ENCODE data around the gene PMM2.
"Not testable (repeated sequence)": the region's sequence is repeated elsewhere in the genome, so short reads cannot be mapped to it uniquely, and the experiment has no call there.

The PMM2 gene

GRCh38 chr16:8831871-8832716 is 34.5 kb downstream of the PMM2 start:
- no peak for TF ChIP-seq CTCF (IDR thresholded peaks at IDR 0.05; ENCODE audit: insufficient read depth, low read depth, low read length, missing control alignments)
- H3K4me3 ChIP-seq (ENCODE audit: low read depth, low read length) = no peak overlapping the region

GRCh38 chr16:8832717-8833105 is 35.1 kb downstream of the PMM2 start:
- DNase-seq (ENCODE audit: low read depth) = no peak

More at GRCh38 chr16:8831871-8832716, 34.5 kb downstream of the PMM2 start:
- no peak for DNase-seq (ENCODE audit: low read depth)

GRCh38 chr16:8836797-8837196 is 39.2 kb downstream of the PMM2 start:
- not testable (repeated sequence) for DNase-seq (ENCODE audit: low read depth)

More at GRCh38 chr16:8832717-8833105, 35.1 kb downstream of the PMM2 start:
- no peak for TF ChIP-seq CTCF (IDR thresholded peaks at IDR 0.05; ENCODE audit: insufficient read depth, low read depth, low read length, missing control alignments)
- H3K4me3 ChIP-seq (ENCODE audit: low read depth, low read length) = no peak overlapping the region

GRCh38 chr16:8837594-8837993 is 40.0 kb downstream of the PMM2 start:
- not testable (repeated sequence) for H3K4me3 ChIP-seq (ENCODE audit: low read depth, low read length); DNase-seq (ENCODE audit: low read depth)

More at GRCh38 chr16:8836797-8837196, 39.2 kb downstream of the PMM2 start:
- not testable (repeated sequence) for H3K4me3 ChIP-seq (ENCODE audit: low read depth, low read length)

GRCh38 chr16:8842016-8842415 is 44.4 kb downstream of the PMM2 start:
- DNase-seq (ENCODE audit: low read depth) = not testable (repeated sequence)

GRCh38 chr16:8843296-8843695 is 45.7 kb downstream of the PMM2 start:
- DNase-seq (ENCODE audit: low read depth); H3K4me3 ChIP-seq (ENCODE audit: low read depth, low read length): not testable (repeated sequence)

More at GRCh38 chr16:8842016-8842415, 44.4 kb downstream of the PMM2 start:
- H3K4me3 ChIP-seq (ENCODE audit: low read depth, low read length) = not testable (repeated sequence)

- TF ChIP-seq CTCF (IDR thresholded peaks at IDR 0.05; ENCODE audit: insufficient read depth, low read depth, low read length, missing control alignments) = no peak
- no peak for DNase-seq (ENCODE audit: low read depth)
- no peak overlapping the region for H3K4me3 ChIP-seq (ENCODE audit: low read depth, low read length)
Observed at GRCh38 chr16:8845699-8846298, 48.2 kb downstream of the PMM2 start.

GRCh38 chr16:8846401-8846932 is 48.8 kb downstream of the PMM2 start:
- no peak overlapping the region for H3K4me3 ChIP-seq (ENCODE audit: low read depth, low read length)
- no peak for TF ChIP-seq CTCF (IDR thresholded peaks at IDR 0.05; ENCODE audit: insufficient read depth, low read depth, low read length, missing control alignments)
- DNase-seq (ENCODE audit: low read depth) = no peak

GRCh38 chr16:8847145-8847544 is 49.5 kb downstream of the PMM2 start:
- H3K4me3 ChIP-seq (ENCODE audit: low read depth, low read length) = no peak overlapping the region
- DNase-seq (ENCODE audit: low read depth) = no peak
- no peak for TF ChIP-seq CTCF (IDR thresholded peaks at IDR 0.05; ENCODE audit: insufficient read depth, low read depth, low read length, missing control alignments)

Data from GM12865 (cell line).